Esophagus squamous epithelium (tissue), 4 donors: ENCODE results near the gene GJB3.

Experiments
- POLR2A ChIP-seq, 4 donors: fragments of 450-650 bp; IDR thresholded peaks; one replicate each; pipeline ENCODE4 v1.6.1; 2017; ENCODE audit warnings: antibody characterized with exemption in 4 of 4, mild to moderate bottlenecking in 4 of 4, moderate library complexity in 3 of 4
- TF ChIP-seq, protein P1 (sequence below), 6 experiments: fragments of 450-650 bp in 4 of 6; fragments of 200-600 bp in 2 of 6; sonication (generic) in 2 of 6; IDR thresholded peaks; one replicate each; pipeline ENCODE4 v1.5.1; 2016 to 2019; ENCODE audit warnings: antibody characterized with exemption in 6 of 6, mild to moderate bottlenecking in 4 of 6, moderate library complexity in 4 of 6

DNA sequence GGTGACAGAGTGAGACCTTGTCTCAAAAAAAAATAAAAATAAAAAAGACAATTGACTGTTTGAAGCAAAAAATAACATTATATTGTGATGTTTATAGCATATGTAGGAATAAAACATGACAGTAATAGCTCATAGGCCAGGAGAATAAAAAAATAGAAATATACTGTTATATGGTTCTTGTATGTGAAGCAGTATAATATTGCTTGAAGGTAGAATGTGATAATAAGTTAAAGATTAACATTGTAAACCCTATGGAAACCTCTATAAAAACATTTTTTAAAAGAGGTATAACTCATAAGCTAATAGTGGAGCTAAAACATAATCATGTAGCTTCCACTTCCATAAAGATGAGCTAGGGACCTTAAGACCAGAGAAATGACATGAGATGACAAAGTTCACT, 35.3 kb downstream of the GJB3 start:
- TF ChIP-seq, protein P1, sequence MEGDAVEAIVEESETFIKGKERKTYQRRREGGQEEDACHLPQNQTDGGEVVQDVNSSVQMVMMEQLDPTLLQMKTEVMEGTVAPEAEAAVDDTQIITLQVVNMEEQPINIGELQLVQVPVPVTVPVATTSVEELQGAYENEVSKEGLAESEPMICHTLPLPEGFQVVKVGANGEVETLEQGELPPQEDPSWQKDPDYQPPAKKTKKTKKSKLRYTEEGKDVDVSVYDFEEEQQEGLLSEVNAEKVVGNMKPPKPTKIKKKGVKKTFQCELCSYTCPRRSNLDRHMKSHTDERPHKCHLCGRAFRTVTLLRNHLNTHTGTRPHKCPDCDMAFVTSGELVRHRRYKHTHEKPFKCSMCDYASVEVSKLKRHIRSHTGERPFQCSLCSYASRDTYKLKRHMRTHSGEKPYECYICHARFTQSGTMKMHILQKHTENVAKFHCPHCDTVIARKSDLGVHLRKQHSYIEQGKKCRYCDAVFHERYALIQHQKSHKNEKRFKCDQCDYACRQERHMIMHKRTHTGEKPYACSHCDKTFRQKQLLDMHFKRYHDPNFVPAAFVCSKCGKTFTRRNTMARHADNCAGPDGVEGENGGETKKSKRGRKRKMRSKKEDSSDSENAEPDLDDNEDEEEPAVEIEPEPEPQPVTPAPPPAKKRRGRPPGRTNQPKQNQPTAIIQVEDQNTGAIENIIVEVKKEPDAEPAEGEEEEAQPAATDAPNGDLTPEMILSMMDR (IDR thresholded peaks at IDR 0.05): no peak
- no peak for TF ChIP-seq POLR2A (IDR thresholded peaks at IDR 0.05)
